NCI-H82 treated with DMSO at 0.1 percent for 48 hours (cell line): ENCODE measurements around the gene EVC2.
"Not testable (repeated sequence)": the region's sequence is repeated elsewhere in the genome, so short reads cannot be mapped to it uniquely, and the experiment has no call there.

Source experiments
- DNase-seq: peaks from one replicate; lab custom pipeline; 2025; ENCODE audit not compliant: unreplicated experiment; lab: John Stamatoyannopoulos, UW

The EVC2 gene

GRCh38 chr4:5742968-5743367 is 34.6 kb upstream of the EVC2 start:
- DNase-seq: no peak

GRCh38 chr4:5742388-5742787 is 34.0 kb upstream of the EVC2 start:
- DNase-seq: no peak

GRCh38 chr4:5738061-5738460 is 29.7 kb upstream of the EVC2 start:
- no peak for DNase-seq

GRCh38 chr4:5735463-5735862 is 27.1 kb upstream of the EVC2 start:
- no peak for DNase-seq

GRCh38 chr4:5734853-5735252 is 26.5 kb upstream of the EVC2 start:
- no peak for DNase-seq

GRCh38 chr4:5732158-5732557 is 23.8 kb upstream of the EVC2 start:
- DNase-seq: no peak

- no peak for DNase-seq
Measured at GRCh38 chr4:5730993-5731990, 22.9 kb upstream of the EVC2 start.

GRCh38 chr4:5730436-5730835 is 22.1 kb upstream of the EVC2 start:
- no peak for DNase-seq

GRCh38 chr4:5728412-5728811 is 20.1 kb upstream of the EVC2 start:
- DNase-seq: not testable (repeated sequence)

- no peak for DNase-seq
Measured at GRCh38 chr4:5724377-5724776, 16.0 kb upstream of the EVC2 start.

- no peak for DNase-seq
Measured at GRCh38 chr4:5722328-5722727, 14.0 kb upstream of the EVC2 start.

GRCh38 chr4:5721923-5722322 is 13.6 kb upstream of the EVC2 start:
- no peak for DNase-seq

GRCh38 chr4:5720980-5721379 is 12.6 kb upstream of the EVC2 start:
- DNase-seq: no peak

- no peak for DNase-seq
Measured at GRCh38 chr4:5720157-5720850, 11.9 kb upstream of the EVC2 start.

- no peak for DNase-seq
Measured at GRCh38 chr4:5719350-5720055, 11.1 kb upstream of the EVC2 start.

GRCh38 chr4:5718411-5718810 is 10.1 kb upstream of the EVC2 start:
- no peak for DNase-seq

GRCh38 chr4:5717449-5718158 is 9.2 kb upstream of the EVC2 start:
- DNase-seq: no peak

GRCh38 chr4:5716391-5716790 is 8.0 kb upstream of the EVC2 start:
- no peak for DNase-seq

GRCh38 chr4:5715357-5715756 is 7.0 kb upstream of the EVC2 start:
- DNase-seq: no peak

GRCh38 chr4:5713861-5714260 is 5.5 kb upstream of the EVC2 start:
- no peak for DNase-seq

GRCh38 chr4:5712931-5713330 is 4.6 kb upstream of the EVC2 start:
- DNase-seq: peak; percentile 82
